T47D (cell line): Measurements from ENCODE around the gene SLC25A4.
"Not testable (repeated sequence)": the region's sequence is repeated elsewhere in the genome, so short reads cannot be mapped to it uniquely, and the experiment has no call there.

Experiments
- DNase-seq, 2 experiments: peaks; one replicate each; pipeline versions ENCODE4 v3.0.0 to v3.0.0-alpha.2; 2011 to 2012; ENCODE audit warnings: low read depth in 1 of 2, low spot score in 1 of 2
- JUND ChIP-seq: IDR thresholded peaks from 2 replicates; pipeline ENCODE4 v1.6.1; 2012; ENCODE audit warnings: low read depth
- in situ Hi-C: cut with HindIII; loops from 2 replicates; pipeline ENCODE4 v1.10.0; 2016; ENCODE audit warnings: low sequenced_read_pairs, low pct_unique_long_range_greater_than_20kb

Gene SLC25A4

GRCh38 chr4:185196437-185196836 lies 53.4 kb downstream of the SLC25A4 start:
- no peak for TF ChIP-seq JUND
- in situ Hi-C loops: no loop called here
- DNase-seq: no peak

GRCh38 chr4:185198189-185198588 lies 55.1 kb downstream of the SLC25A4 start:
- in situ Hi-C loops, DNase-seq: not testable (repeated sequence)
